Gastroesophageal sphincter (tissue), 3 donors: ENCODE results near the gene IFNA8.

Source experiments
- EP300 ChIP-seq: sonication (generic); formaldehyde crosslinking; IDR thresholded peaks from one replicate; pipeline ENCODE4 v1.6.1; 2017; ENCODE audit warnings: antibody characterized with exemption, mild to moderate bottlenecking
- POLR2A ChIP-seq, 2 donors: fragments of 450-650 bp; IDR thresholded peaks; one replicate each; pipeline ENCODE4 v1.6.1; 2017; ENCODE audit warnings: antibody characterized with exemption in 2 of 2, mild to moderate bottlenecking in 2 of 2, moderate library complexity in 1 of 2
- POLR2AphosphoS5 ChIP-seq: sonication (generic); formaldehyde crosslinking; IDR thresholded peaks from one replicate; pipeline ENCODE4 v1.6.1; 2017; ENCODE audit warnings: antibody characterized with exemption
- TF ChIP-seq, protein P1 (sequence below), 4 experiments: fragments of 200-600 bp in 2 of 4; fragments of 450-650 bp in 2 of 4; sonication (generic) in 1 of 4; IDR thresholded peaks; one replicate each; pipeline ENCODE4 v1.5.1; 2017 to 2019; ENCODE audit warnings: antibody characterized with exemption in 4 of 4, mild to moderate bottlenecking in 2 of 4, moderate library complexity in 2 of 4

DNA sequence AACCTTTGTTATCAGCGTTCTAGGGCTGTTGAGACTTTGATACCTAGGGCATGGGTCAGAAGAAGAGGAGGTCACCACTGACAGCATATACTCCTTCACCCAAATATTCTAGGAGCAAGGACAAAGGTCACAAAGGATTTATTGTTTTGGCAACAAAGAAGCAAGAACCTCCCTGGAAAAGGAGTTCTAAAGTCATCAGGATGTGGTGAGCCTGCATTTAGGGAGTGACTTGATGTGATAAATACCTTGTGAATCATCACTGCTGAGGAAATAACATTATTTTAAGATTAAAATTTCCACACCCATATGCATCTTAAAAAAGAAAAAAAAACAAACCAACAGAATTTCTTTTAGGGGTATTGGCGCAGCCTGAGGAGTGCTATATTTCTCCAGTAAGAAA lies 45.2 kb downstream of the IFNA8 start:
- TF ChIP-seq, protein P1, sequence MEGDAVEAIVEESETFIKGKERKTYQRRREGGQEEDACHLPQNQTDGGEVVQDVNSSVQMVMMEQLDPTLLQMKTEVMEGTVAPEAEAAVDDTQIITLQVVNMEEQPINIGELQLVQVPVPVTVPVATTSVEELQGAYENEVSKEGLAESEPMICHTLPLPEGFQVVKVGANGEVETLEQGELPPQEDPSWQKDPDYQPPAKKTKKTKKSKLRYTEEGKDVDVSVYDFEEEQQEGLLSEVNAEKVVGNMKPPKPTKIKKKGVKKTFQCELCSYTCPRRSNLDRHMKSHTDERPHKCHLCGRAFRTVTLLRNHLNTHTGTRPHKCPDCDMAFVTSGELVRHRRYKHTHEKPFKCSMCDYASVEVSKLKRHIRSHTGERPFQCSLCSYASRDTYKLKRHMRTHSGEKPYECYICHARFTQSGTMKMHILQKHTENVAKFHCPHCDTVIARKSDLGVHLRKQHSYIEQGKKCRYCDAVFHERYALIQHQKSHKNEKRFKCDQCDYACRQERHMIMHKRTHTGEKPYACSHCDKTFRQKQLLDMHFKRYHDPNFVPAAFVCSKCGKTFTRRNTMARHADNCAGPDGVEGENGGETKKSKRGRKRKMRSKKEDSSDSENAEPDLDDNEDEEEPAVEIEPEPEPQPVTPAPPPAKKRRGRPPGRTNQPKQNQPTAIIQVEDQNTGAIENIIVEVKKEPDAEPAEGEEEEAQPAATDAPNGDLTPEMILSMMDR (IDR thresholded peaks at IDR 0.05): no peak
- TF ChIP-seq POLR2A (IDR thresholded peaks at IDR 0.05) (no peak), EP300 (no peak), POLR2AphosphoS5 (no peak)
